Measurements from ENCODE around the gene ARHGAP25. TPM values are rescaled to one million over a fixed set of nuclear protein-coding genes. Genes with fewer than 3 reads are reported as not detected.

ARHGAP25 gene
- total and polyA plus RNA-seq, 4 donors: 3.5 to 7.0 (median 5.3) TPM

DNA sequence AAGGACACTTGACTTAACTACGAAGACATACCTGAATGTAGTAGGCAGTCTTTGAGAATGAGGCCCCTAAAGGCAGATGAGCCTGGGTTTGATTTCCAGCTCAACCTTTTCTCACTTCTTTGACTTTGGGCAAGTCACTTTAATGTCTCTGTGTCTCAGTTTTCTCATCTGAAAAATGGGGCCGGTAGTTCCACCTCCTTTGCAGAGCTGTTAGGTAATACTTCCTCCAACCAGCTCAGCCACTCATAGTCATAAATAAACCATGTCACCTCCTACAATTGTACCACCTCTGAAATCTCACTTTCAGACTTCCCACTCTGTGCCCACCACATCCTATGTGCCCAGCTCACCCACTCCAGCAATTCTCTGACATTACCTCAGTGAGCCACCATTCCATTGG is 10.4 kb downstream of the ARHGAP25 start:
- Histone ChIP-seq H3K27ac (ENCODE audit: low read depth in 1 of 2, low read length in 2 of 2) (no peak overlapping the region), H3K4me3 (ENCODE audit: low read depth in 1 of 3, low read length in 3 of 3) (no peak overlapping the region), H3K36me3 (ENCODE audit: control insufficient read depth in 4 of 4, insufficient read depth in 3 of 4, low read depth in 1 of 4, low read length in 3 of 4) (no peaks in the 10 kb centered on the region), H3K4me1 (ENCODE audit: control insufficient read depth in 4 of 4, insufficient read depth in 4 of 4, low read length in 3 of 4) (peaks cover 0 to 5% (median 0%) of the 10 kb centered on the region in 4 donors), H3K27me3 (ENCODE audit: control insufficient read depth in 4 of 4, insufficient read depth in 4 of 4, low read length in 3 of 4) (no peaks in the 10 kb centered on the region), H3K9ac (ENCODE audit: low read depth in 1 of 2, low read length in 2 of 2) (no peak overlapping the region), H3K9me3 (ENCODE audit: control insufficient read depth in 4 of 4, low read length in 3 of 4) (no peaks in the 10 kb centered on the region)
- 74% methylated on average over 2 of the region's 2 CpGs for whole genome bisulfite sequencing
- TF ChIP-seq GABPA (IDR thresholded peaks at IDR 0.05 in 1 of 2, conservative IDR thresholded peaks at IDR 0.05 in 1 of 2): no peak
- TF ChIP-seq RAD21 (IDR thresholded peaks at IDR 0.05): no peak
- no peak for TF ChIP-seq JUND (IDR thresholded peaks at IDR 0.05)
- no peak for TF ChIP-seq RXRA (IDR thresholded peaks at IDR 0.05)
- no peak for TF ChIP-seq FOXA2 (IDR thresholded peaks at IDR 0.05)
- TF ChIP-seq HNF4G (IDR thresholded peaks at IDR 0.05): no peak
- TF ChIP-seq, protein P1, sequence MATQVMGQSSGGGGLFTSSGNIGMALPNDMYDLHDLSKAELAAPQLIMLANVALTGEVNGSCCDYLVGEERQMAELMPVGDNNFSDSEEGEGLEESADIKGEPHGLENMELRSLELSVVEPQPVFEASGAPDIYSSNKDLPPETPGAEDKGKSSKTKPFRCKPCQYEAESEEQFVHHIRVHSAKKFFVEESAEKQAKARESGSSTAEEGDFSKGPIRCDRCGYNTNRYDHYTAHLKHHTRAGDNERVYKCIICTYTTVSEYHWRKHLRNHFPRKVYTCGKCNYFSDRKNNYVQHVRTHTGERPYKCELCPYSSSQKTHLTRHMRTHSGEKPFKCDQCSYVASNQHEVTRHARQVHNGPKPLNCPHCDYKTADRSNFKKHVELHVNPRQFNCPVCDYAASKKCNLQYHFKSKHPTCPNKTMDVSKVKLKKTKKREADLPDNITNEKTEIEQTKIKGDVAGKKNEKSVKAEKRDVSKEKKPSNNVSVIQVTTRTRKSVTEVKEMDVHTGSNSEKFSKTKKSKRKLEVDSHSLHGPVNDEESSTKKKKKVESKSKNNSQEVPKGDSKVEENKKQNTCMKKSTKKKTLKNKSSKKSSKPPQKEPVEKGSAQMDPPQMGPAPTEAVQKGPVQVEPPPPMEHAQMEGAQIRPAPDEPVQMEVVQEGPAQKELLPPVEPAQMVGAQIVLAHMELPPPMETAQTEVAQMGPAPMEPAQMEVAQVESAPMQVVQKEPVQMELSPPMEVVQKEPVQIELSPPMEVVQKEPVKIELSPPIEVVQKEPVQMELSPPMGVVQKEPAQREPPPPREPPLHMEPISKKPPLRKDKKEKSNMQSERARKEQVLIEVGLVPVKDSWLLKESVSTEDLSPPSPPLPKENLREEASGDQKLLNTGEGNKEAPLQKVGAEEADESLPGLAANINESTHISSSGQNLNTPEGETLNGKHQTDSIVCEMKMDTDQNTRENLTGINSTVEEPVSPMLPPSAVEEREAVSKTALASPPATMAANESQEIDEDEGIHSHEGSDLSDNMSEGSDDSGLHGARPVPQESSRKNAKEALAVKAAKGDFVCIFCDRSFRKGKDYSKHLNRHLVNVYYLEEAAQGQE (IDR thresholded peaks at IDR 0.05): no peak
- DNase-seq (ENCODE audit: low spot score): no peak

DNA sequence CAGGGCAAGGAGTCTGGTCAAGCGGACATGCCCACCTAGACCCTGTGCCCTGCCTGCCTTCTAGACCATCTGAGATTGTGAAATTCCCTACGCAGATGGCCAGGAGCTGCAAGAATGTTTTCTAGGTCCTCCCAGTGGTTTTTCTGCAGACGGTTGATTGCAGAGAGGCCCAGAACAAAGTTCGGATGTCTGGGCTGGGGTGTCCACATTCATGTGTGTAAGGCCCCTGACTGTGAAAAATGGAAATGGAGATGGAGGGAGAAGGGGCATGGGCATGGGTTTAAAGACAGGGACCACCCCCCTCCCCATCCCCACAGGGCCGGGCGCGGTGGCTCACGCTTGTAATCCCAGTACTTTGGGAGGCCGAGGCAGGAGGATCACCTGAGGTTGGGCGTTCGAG is 11.8 kb downstream of the ARHGAP25 start:
- TF ChIP-seq TAF1 (conservative IDR thresholded peaks at IDR 0.05) (no peak), SP1 (IDR thresholded peaks at IDR 0.05) (no peak), YY1 (IDR thresholded peaks at IDR 0.05) (no peak), JUND (IDR thresholded peaks at IDR 0.05) (no peak), NR2F2 (IDR thresholded peaks at IDR 0.05) (no peak), RXRA (IDR thresholded peaks at IDR 0.05) (no peak), RAD21 (IDR thresholded peaks at IDR 0.05) (no peak), EGR1 (IDR thresholded peaks at IDR 0.05; ENCODE audit: low read depth in 2 of 2) (no peak), GABPA (IDR thresholded peaks at IDR 0.05 in 1 of 2, conservative IDR thresholded peaks at IDR 0.05 in 1 of 2) (no peak), HNF4A (conservative IDR thresholded peaks at IDR 0.05) (no peak)
- TF ChIP-seq, protein P2, sequence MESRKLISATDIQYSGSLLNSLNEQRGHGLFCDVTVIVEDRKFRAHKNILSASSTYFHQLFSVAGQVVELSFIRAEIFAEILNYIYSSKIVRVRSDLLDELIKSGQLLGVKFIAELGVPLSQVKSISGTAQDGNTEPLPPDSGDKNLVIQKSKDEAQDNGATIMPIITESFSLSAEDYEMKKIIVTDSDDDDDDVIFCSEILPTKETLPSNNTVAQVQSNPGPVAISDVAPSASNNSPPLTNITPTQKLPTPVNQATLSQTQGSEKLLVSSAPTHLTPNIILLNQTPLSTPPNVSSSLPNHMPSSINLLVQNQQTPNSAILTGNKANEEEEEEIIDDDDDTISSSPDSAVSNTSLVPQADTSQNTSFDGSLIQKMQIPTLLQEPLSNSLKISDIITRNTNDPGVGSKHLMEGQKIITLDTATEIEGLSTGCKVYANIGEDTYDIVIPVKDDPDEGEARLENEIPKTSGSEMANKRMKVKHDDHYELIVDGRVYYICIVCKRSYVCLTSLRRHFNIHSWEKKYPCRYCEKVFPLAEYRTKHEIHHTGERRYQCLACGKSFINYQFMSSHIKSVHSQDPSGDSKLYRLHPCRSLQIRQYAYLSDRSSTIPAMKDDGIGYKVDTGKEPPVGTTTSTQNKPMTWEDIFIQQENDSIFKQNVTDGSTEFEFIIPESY (IDR thresholded peaks at IDR 0.05): no peak
- TF ChIP-seq, protein P3, sequence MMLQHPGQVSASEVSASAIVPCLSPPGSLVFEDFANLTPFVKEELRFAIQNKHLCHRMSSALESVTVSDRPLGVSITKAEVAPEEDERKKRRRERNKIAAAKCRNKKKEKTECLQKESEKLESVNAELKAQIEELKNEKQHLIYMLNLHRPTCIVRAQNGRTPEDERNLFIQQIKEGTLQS (IDR thresholded peaks at IDR 0.05): no peak
- no peak for DNase-seq (ENCODE audit: low spot score)
- Histone ChIP-seq H3K9ac (ENCODE audit: low read depth in 1 of 2, low read length in 2 of 2) (no peak overlapping the region), H3K27ac (ENCODE audit: low read depth in 1 of 2, low read length in 2 of 2) (no peak overlapping the region), H3K36me3 (ENCODE audit: control insufficient read depth in 4 of 4, insufficient read depth in 3 of 4, low read depth in 1 of 4, low read length in 3 of 4) (no peaks in the 10 kb centered on the region), H3K9me3 (ENCODE audit: control insufficient read depth in 4 of 4, low read length in 3 of 4) (no peaks in the 10 kb centered on the region), H3K27me3 (ENCODE audit: control insufficient read depth in 4 of 4, insufficient read depth in 4 of 4, low read length in 3 of 4) (no peaks in the 10 kb centered on the region), H3K4me1 (ENCODE audit: control insufficient read depth in 4 of 4, insufficient read depth in 4 of 4, low read length in 3 of 4) (peaks cover 0 to 5% (median 0%) of the 10 kb centered on the region in 4 donors), H3K4me3 (ENCODE audit: low read depth in 1 of 3, low read length in 3 of 3) (no peak overlapping the region)
- WGBS: 94% methylated on average over 11 of the region's 11 CpGs
